ENCODE data around the gene SLC6A2.

DNA sequence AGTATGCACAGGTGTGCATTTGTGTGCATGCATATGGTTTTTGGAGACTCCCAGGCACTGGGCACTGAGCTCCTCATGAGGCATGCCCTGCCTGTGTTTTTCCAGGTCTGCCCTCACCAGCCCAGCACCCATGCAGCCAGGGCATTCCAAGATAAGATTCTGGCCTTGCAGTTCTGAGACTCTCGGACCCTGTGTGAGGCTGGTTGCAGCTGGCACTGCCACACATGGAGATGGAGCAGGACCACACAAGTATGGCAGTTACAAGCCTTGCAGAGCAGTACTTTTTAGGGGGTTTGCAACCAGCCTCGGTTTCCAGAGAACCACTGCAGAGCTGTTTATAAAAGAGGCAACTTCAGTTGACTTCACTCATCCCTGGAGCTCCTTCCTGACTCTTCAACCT is 10.2 kb downstream of the SLC6A2 start:
- TF ChIP-seq, protein P1, sequence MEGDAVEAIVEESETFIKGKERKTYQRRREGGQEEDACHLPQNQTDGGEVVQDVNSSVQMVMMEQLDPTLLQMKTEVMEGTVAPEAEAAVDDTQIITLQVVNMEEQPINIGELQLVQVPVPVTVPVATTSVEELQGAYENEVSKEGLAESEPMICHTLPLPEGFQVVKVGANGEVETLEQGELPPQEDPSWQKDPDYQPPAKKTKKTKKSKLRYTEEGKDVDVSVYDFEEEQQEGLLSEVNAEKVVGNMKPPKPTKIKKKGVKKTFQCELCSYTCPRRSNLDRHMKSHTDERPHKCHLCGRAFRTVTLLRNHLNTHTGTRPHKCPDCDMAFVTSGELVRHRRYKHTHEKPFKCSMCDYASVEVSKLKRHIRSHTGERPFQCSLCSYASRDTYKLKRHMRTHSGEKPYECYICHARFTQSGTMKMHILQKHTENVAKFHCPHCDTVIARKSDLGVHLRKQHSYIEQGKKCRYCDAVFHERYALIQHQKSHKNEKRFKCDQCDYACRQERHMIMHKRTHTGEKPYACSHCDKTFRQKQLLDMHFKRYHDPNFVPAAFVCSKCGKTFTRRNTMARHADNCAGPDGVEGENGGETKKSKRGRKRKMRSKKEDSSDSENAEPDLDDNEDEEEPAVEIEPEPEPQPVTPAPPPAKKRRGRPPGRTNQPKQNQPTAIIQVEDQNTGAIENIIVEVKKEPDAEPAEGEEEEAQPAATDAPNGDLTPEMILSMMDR (IDR thresholded peaks at IDR 0.05; ENCODE audit: low read length): no peak
- TF ChIP-seq EZH2 (optimal IDR thresholded peaks at IDR 0.05; ENCODE audit: low read depth, low read length) (no peak), EZH2phosphoT487 (IDR thresholded peaks at IDR 0.05; ENCODE audit: low read length) (no peak)
